Measurements from ENCODE around the gene GMDS.

Gene GMDS

GRCh38 chr6:1800845-1801244 lies 444.6 kb downstream of the GMDS start:
- DNase-seq (ENCODE audit: low read depth in 2 of 2), result no peak

GRCh38 chr6:1798965-1799325 lies 446.5 kb downstream of the GMDS start:
- DNase-seq (ENCODE audit: low read depth in 2 of 2), result no peak

GRCh38 chr6:1798303-1798964 lies 447.0 kb downstream of the GMDS start:
- DNase-seq (ENCODE audit: low read depth in 2 of 2), result no peak

- DNase-seq (ENCODE audit: low read depth in 2 of 2), result no peak
Measured at GRCh38 chr6:1797801-1798200, 447.6 kb downstream of the GMDS start.

- no peak for DNase-seq (ENCODE audit: low read depth in 2 of 2)
Measured at GRCh38 chr6:1796706-1797529, 448.5 kb downstream of the GMDS start.

GRCh38 chr6:1795910-1796309 lies 449.5 kb downstream of the GMDS start:
- no peak for DNase-seq (ENCODE audit: low read depth in 2 of 2)

- DNase-seq (ENCODE audit: low read depth in 2 of 2), result no peak
Measured at GRCh38 chr6:1792989-1793388, 452.4 kb downstream of the GMDS start.

- DNase-seq (ENCODE audit: low read depth in 2 of 2), result no peak
Measured at GRCh38 chr6:1790684-1791083, 454.7 kb downstream of the GMDS start.

GRCh38 chr6:1789092-1789491 lies 456.3 kb downstream of the GMDS start:
- no peak for DNase-seq (ENCODE audit: low read depth in 2 of 2)

GRCh38 chr6:1787894-1788293 lies 457.5 kb downstream of the GMDS start:
- no peak for DNase-seq (ENCODE audit: low read depth in 2 of 2)

- DNase-seq (ENCODE audit: low read depth in 2 of 2), result no peak
Measured at GRCh38 chr6:1786455-1787453, 458.7 kb downstream of the GMDS start.

- DNase-seq (ENCODE audit: low read depth in 2 of 2), result no peak
Measured at GRCh38 chr6:1784422-1784884, 461.0 kb downstream of the GMDS start.

- DNase-seq (ENCODE audit: low read depth in 2 of 2), result no peak
Measured at GRCh38 chr6:1781817-1782184, 463.6 kb downstream of the GMDS start.

GRCh38 chr6:1781152-1781816 lies 464.1 kb downstream of the GMDS start:
- DNase-seq (ENCODE audit: low read depth in 2 of 2), result no peak

- DNase-seq (ENCODE audit: low read depth in 2 of 2), result no peak
Measured at GRCh38 chr6:1780251-1780867, 465.0 kb downstream of the GMDS start.

- no peak for DNase-seq (ENCODE audit: low read depth in 2 of 2)
Measured at GRCh38 chr6:1778686-1779235, 466.6 kb downstream of the GMDS start.

GRCh38 chr6:1777921-1778685 lies 467.3 kb downstream of the GMDS start:
- DNase-seq (ENCODE audit: low read depth in 2 of 2), result no peak

- no peak for DNase-seq (ENCODE audit: low read depth in 2 of 2)
Measured at GRCh38 chr6:1775441-1775840, 470.0 kb downstream of the GMDS start.

- DNase-seq (ENCODE audit: low read depth in 2 of 2), result no peak
Measured at GRCh38 chr6:1774226-1774915, 471.0 kb downstream of the GMDS start.
